ENCODE measurements around the gene NEMP1. TPM values are rescaled to one million over a fixed set of nuclear protein-coding genes. Genes with fewer than 3 reads are reported as not detected.

Gene NEMP1
- total RNA-seq, 4 donors from 2014 or later = 1.2 to 6.7 (median 1.9) TPM

DNA sequence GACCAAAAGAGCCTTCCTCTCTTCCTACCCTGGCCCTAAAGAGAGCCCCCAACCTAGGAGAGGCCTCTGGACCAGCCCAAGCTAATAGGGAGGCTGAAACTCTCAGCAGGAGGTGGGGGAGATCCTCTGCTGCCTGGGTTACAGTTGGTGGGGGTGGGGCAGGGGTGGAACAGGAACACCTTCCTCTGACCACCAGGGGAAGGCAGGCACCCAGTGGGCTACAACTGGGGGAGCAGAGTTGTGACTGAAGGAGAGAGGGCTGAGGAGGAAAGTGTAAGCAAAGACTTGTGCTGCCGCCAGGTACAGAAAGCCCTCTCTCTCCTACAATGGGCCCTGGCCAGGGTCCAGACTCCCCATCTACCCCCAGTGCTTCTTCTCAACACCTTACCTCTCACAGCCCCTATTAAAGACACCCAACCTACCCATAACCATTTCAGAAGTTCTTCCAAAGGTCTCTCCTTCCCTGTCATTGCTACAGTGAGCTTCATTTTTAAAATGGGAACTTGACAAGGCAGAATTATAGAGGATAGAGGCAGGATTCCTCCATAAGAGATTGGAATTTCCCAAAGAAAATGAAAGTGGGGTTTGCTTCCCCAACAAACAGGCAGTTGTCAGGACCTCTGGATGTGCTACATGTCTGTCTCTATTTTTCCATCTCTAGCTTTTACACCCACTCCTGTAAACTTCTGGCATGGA, 30.0 kb downstream of the NEMP1 start:
- no peak for TF ChIP-seq POLR2A (IDR thresholded peaks at IDR 0.05)
- TF ChIP-seq, protein P1, sequence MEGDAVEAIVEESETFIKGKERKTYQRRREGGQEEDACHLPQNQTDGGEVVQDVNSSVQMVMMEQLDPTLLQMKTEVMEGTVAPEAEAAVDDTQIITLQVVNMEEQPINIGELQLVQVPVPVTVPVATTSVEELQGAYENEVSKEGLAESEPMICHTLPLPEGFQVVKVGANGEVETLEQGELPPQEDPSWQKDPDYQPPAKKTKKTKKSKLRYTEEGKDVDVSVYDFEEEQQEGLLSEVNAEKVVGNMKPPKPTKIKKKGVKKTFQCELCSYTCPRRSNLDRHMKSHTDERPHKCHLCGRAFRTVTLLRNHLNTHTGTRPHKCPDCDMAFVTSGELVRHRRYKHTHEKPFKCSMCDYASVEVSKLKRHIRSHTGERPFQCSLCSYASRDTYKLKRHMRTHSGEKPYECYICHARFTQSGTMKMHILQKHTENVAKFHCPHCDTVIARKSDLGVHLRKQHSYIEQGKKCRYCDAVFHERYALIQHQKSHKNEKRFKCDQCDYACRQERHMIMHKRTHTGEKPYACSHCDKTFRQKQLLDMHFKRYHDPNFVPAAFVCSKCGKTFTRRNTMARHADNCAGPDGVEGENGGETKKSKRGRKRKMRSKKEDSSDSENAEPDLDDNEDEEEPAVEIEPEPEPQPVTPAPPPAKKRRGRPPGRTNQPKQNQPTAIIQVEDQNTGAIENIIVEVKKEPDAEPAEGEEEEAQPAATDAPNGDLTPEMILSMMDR (IDR thresholded peaks at IDR 0.05 in 4 of 5, conservative IDR thresholded peaks at IDR 0.05 in 1 of 5) = no peak
- no peaks in the 10 kb centered on the region for H3K36me3 ChIP-seq
- H3K4me1 ChIP-seq = no peaks in the 10 kb centered on the region
- no peaks in the 10 kb centered on the region for H3K9me3 ChIP-seq
- in situ Hi-C loops (cut with MboI; ENCODE audit: low sequenced_read_pairs in 4 of 4) = no loop called here
- H3K27ac ChIP-seq = no peak overlapping the region
- H3K27me3 ChIP-seq = peaks cover 0 to 16% (median 4%) of the 10 kb centered on the region in 3 donors
- DNase-seq (no peak), ATAC-seq (no peak)
- intact Hi-C loops (cut with DNase I; ENCODE audit: low total_unique reads) = no loop called here
- no peak overlapping the region for H3K4me3 ChIP-seq

DNA sequence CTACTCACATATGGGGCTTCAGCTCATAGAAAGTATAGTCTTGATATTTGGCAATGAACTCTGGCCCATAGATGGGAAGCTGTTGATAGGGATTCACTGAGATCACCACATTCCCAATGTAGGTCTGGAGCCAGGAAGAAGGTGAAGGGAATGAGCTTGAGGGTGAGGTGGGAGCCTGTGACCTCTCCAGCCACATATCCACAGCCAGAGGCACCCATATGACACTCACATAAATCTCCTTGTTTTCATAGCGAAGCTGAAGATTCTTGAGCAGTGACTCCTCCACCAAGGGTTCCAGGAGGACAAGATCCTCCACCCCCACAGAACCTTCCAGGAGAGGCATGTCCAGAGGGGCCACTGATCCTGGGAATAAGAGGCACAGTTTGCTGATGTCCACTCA, 30.6 kb downstream of the NEMP1 start:
- TF ChIP-seq, protein P1 (IDR thresholded peaks at IDR 0.05 in 4 of 5, conservative IDR thresholded peaks at IDR 0.05 in 1 of 5) = no peak
- no peak for TF ChIP-seq POLR2A (IDR thresholded peaks at IDR 0.05)
- Histone ChIP-seq H3K27me3 (peaks cover 0 to 16% (median 4%) of the 10 kb centered on the region in 3 donors), H3K4me1 (no peaks in the 10 kb centered on the region), H3K4me3 (no peak overlapping the region), H3K9me3 (no peaks in the 10 kb centered on the region), H3K36me3 (no peaks in the 10 kb centered on the region), H3K27ac (no peak overlapping the region)
- DNase-seq = no peak
- intact Hi-C loops (cut with DNase I; ENCODE audit: low total_unique reads) (no loop called here), in situ Hi-C loops (cut with MboI; ENCODE audit: low sequenced_read_pairs in 4 of 4) (no loop called here)
- ATAC-seq = no peak

DNA sequence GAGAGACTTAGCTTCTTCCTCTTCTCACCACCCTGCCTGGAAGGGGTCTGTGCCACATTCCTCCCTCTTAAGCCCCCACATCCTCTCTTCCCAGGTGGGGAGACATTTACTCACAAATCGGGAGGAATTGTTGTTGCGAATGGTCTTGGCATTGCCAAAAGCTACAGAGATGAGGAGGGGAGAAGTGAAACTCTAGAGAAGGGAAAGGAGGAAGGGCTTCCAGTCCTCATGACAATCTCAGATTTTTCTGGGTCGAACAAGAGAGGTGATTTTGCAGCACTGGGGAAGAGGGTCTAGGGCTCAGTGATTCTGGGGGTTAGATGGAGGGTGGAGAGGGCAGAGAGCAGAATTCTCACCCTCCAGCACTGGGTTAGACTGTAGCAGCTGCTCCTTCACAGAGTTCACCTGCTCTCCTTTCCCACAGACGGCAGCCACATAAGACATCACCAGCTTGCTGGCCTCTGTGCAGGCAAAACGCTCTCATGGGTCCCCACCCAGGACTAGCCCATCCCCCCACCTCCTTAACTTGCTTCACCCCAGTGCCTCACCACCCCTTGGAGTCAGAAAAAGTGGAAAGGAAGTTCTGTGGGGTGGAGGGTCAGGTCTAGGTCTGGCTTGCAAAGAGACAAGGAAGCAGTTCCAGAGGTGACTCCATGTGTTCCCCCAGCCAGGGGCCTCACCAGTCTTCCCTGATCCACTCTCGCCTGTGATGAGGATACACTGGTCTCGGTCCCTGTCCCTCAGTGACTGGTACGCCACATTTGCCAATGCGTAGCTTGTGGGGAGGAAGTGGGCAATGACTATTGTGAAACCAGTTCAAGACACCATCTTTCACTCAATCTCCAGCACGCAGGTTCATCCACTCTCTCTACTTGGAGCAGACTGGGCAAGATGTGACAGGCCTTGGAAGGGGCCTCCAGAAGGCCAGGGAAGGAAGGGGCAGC, 31.4 kb downstream of the NEMP1 start:
- no peak for ATAC-seq
- in situ Hi-C loops (cut with MboI; ENCODE audit: low sequenced_read_pairs in 4 of 4) = no loop called here

DNA sequence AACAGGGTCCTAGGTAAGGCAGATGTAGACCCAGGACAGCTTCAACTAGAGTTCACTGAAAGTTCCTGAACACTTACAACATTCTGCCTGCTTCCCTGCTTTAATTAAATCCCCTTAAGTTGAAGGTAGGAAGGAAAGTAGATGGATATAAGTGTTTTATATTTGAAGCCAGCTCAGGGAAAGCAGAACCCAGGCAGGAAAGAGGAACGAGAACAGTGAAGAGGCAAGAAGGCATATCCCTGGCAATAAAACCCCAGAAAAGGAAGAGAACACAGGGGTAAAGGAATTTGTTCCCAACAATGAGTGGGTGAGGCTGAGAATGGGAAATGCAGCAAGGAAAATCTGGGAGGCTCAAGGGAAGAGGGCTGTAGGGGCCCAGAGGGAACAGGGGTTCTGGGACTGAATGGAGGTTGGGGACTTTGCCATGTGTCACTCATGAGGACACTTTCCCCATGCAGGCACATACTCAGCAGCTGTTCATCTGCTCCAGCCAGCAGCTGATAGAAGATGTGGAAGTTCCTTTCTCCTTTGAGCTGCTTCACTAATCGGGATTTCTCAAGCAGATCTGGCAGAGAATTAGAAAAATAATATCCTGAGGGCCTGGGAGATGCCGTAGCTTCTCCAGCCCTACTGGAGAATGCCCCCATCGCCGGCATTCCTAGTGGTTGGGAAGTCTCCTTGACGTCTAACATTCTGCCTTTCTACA, 32.4 kb downstream of the NEMP1 start:
- H3K4me1 ChIP-seq = no peaks in the 10 kb centered on the region
- H3K27ac ChIP-seq = no peak overlapping the region
- H3K9me3 ChIP-seq = no peaks in the 10 kb centered on the region
- DNase-seq (no peak), ATAC-seq (peak in 1 of 2 donors; percentile 36)
- H3K4me3 ChIP-seq = no peak overlapping the region
- H3K27me3 ChIP-seq = peaks cover 0 to 16% (median 4%) of the 10 kb centered on the region in 3 donors
- intact Hi-C loops (cut with DNase I; ENCODE audit: low total_unique reads) (no loop called here), in situ Hi-C loops (cut with MboI; ENCODE audit: low sequenced_read_pairs in 4 of 4) (no loop called here)
- TF ChIP-seq, protein P1 (IDR thresholded peaks at IDR 0.05 in 4 of 5, conservative IDR thresholded peaks at IDR 0.05 in 1 of 5) = no peak
- TF ChIP-seq POLR2A (IDR thresholded peaks at IDR 0.05) = no peak
- H3K36me3 ChIP-seq = no peaks in the 10 kb centered on the region

More for the DNA sequence above, 31.4 kb downstream of the NEMP1 start:
- H3K36me3 ChIP-seq = no peaks in the 10 kb centered on the region
- intact Hi-C loops (cut with DNase I; ENCODE audit: low total_unique reads) = no loop called here
- TF ChIP-seq POLR2A (IDR thresholded peaks at IDR 0.05) = no peak
- TF ChIP-seq, protein P1 (IDR thresholded peaks at IDR 0.05 in 4 of 5, conservative IDR thresholded peaks at IDR 0.05 in 1 of 5) = no peak
- peaks cover 0 to 16% (median 4%) of the 10 kb centered on the region in 3 donors for H3K27me3 ChIP-seq
- H3K4me3 ChIP-seq = no peak overlapping the region
- no peaks in the 10 kb centered on the region for H3K4me1 ChIP-seq
- no peak overlapping the region for H3K27ac ChIP-seq
- no peaks in the 10 kb centered on the region for H3K9me3 ChIP-seq
- no peak for DNase-seq

Data from gastrocnemius medialis (tissue), 4 donors.